H1 (cell line): ENCODE measurements around the gene CWC27. TPM values are rescaled to one million over a fixed set of nuclear protein-coding genes. Genes with fewer than 3 reads are reported as not detected.
"Not testable (repeated sequence)": the region's sequence is repeated elsewhere in the genome, so short reads cannot be mapped to it uniquely, and the experiment has no call there.

Experiments
- CTCF ChIA-PET: fragments of 300-600 bp; sonication (Branson Sonifier 250); formaldehyde crosslinking; loops from one replicate; lab custom pipeline; 2021; ENCODE audit not compliant: partially characterized antibody; lab: Charles Lee
- POLR2A ChIA-PET: fragments of 300-600 bp; sonication (Branson Sonifier 250); formaldehyde crosslinking; loops from one replicate; lab custom pipeline; 2021; ENCODE audit warnings: inconsistent platforms; ENCODE audit not compliant: partially characterized antibody; lab: Charles Lee
- DNase-seq, 2 experiments: peaks; one replicate each; pipeline versions ENCODE4 v3.0.0 to v3.0.0-alpha.2; 2010 to 2022; ENCODE audit warnings: low spot score in 2 of 2, low read depth in 1 of 2, mixed read lengths in 1 of 2
- FAIRE-seq: peaks from 2 replicates; lab custom pipeline; 2011; peaks lifted over from hg19 to GRCh38; lab: Jason Lieb, UNC
- H2AFZ ChIP-seq: 2 replicates; pipeline ENCODE4 v1.8.1; 2012; ENCODE audit warnings: low read length, inconsistent platforms
- H2AK5ac ChIP-seq: 2 replicates; pipeline ENCODE4 v1.6.1; 2013; ENCODE audit warnings: low read depth, low read length
- H2BK120ac ChIP-seq: replicated peaks from 2 replicates; pipeline ENCODE3; 2013; ENCODE audit warnings: low read depth, low read length, inconsistent platforms
- H2BK12ac ChIP-seq: 2 replicates; pipeline ENCODE4 v1.6.1; 2013; ENCODE audit warnings: low read depth, low read length
- H2BK15ac ChIP-seq: 2 replicates; pipeline ENCODE4 v1.6.1; 2013; ENCODE audit warnings: low read length
- H2BK20ac ChIP-seq: 2 replicates; pipeline ENCODE4 v1.6.1; 2013; ENCODE audit warnings: low read length
- H2BK5ac ChIP-seq: 2 replicates; pipeline ENCODE4 v1.6.1; 2013; ENCODE audit warnings: low read depth, low read length
- H3K14ac ChIP-seq: 2 replicates; pipeline ENCODE4 v1.6.1; 2013; ENCODE audit warnings: inconsistent platforms; ENCODE audit not compliant: insufficient read length
- H3K18ac ChIP-seq: 2 replicates; pipeline ENCODE4 v1.6.1; 2013; ENCODE audit warnings: low read length; ENCODE audit errors: extremely low read depth
- H3K23ac ChIP-seq: 2 replicates; pipeline ENCODE4 v1.6.1; 2013; ENCODE audit warnings: inconsistent platforms; ENCODE audit not compliant: insufficient read length
- H3K23me2 ChIP-seq: 2 replicates; pipeline ENCODE4 v1.6.1; 2013; ENCODE audit warnings: low read depth, low read length
- H3K27ac ChIP-seq: 2 replicates; pipeline ENCODE4 v1.6.1; 2011; ENCODE audit warnings: low read depth, low read length, inconsistent platforms
- H3K27me3 ChIP-seq, 4 experiments: replicated peaks in 1 of 4; 1 replicate in 1 of 4; 2 replicates in 3 of 4; pipeline versions ENCODE4 v1.6.1 to v1.8.1; 2011 to 2013; ENCODE audit warnings: low read length in 3 of 4, mild to moderate bottlenecking in 3 of 4, inconsistent platforms in 2 of 4, mixed read lengths in 2 of 4, moderate library complexity in 1 of 4; ENCODE audit not compliant: control insufficient read depth in 3 of 4, insufficient read depth in 3 of 4; ENCODE audit errors: extremely low read depth in 1 of 4
- H3K36me3 ChIP-seq, 4 experiments: 2 replicates each; pipeline versions ENCODE4 v1.6.1 to v1.8.1; 2011 to 2013; ENCODE audit warnings: mild to moderate bottlenecking in 4 of 4, low read length in 3 of 4, moderate library complexity in 2 of 4, control low read depth in 1 of 4, inconsistent platforms in 1 of 4; ENCODE audit not compliant: insufficient read depth in 4 of 4, control insufficient read depth in 2 of 4
- H3K4ac ChIP-seq: replicated peaks from 2 replicates; pipeline ENCODE3; 2013; ENCODE audit warnings: low read length, low read depth, mixed read lengths, inconsistent platforms; ENCODE audit not compliant: insufficient read length
- H3K4me1 ChIP-seq, 4 experiments: replicated peaks in 1 of 4; 1 replicate in 1 of 4; 2 replicates in 3 of 4; pipeline versions ENCODE4 v1.6.1 to v1.8.1; 2011 to 2013; ENCODE audit warnings: low read length in 3 of 4, inconsistent platforms in 2 of 4, mixed read lengths in 1 of 4; ENCODE audit not compliant: insufficient read depth in 4 of 4, control insufficient read depth in 3 of 4
- H3K4me2 ChIP-seq, 2 experiments: 2 replicates each; pipeline versions ENCODE4 v1.6.1 to v1.8.1; 2011 to 2013; ENCODE audit warnings: low read depth in 2 of 2, low read length in 2 of 2, control low read depth in 1 of 2, inconsistent platforms in 1 of 2, mild to moderate bottlenecking in 1 of 2; ENCODE audit not compliant: insufficient read depth in 1 of 2
- H3K4me3 ChIP-seq, 4 experiments: fragments of 200-600, 300-600 bp in 1 of 4; sonication (generic), shearing (Covaris generic), sonication (Bioruptor Twin) in 1 of 4; 2 replicates each; pipeline versions ENCODE4 v1.5.1 to v1.8.1; 2011 to 2016; ENCODE audit warnings: low read length in 4 of 4, low read depth in 3 of 4, control low read depth in 2 of 4, inconsistent platforms in 2 of 4, mild to moderate bottlenecking in 2 of 4, mixed read lengths in 1 of 4, moderate library complexity in 1 of 4; ENCODE audit not compliant: insufficient read depth in 2 of 4; ENCODE audit errors: extremely low read depth in 1 of 4
- H3K56ac ChIP-seq: replicated peaks from 2 replicates; pipeline ENCODE3; 2013; ENCODE audit warnings: low read depth, mild to moderate bottlenecking, mixed read lengths, low read length, inconsistent platforms; ENCODE audit not compliant: insufficient read length
- H3K79me1 ChIP-seq: 2 replicates; pipeline ENCODE4 v1.6.1; 2013; ENCODE audit warnings: low read depth, low read length, control low read depth
- H3K79me2 ChIP-seq, 2 experiments: 2 replicates each; pipeline versions ENCODE4 v1.6.1 to v1.8.1; 2012 to 2013; ENCODE audit warnings: low read length in 2 of 2, mild to moderate bottlenecking in 2 of 2, inconsistent platforms in 1 of 2; ENCODE audit not compliant: insufficient read depth in 2 of 2, control insufficient read depth in 1 of 2
- H3K9ac ChIP-seq, 4 experiments: replicated peaks in 1 of 4; 1 replicate in 1 of 4; 2 replicates in 3 of 4; pipeline versions ENCODE4 v1.6.1 to v1.8.1; 2011 to 2013; ENCODE audit warnings: low read depth in 3 of 4, low read length in 3 of 4, control low read depth in 2 of 4, mild to moderate bottlenecking in 2 of 4, moderate library complexity in 2 of 4, inconsistent platforms in 1 of 4; ENCODE audit errors: extremely low read depth in 1 of 4
- H3K9me3 ChIP-seq, 2 experiments: 2 replicates each; pipeline versions ENCODE4 v1.6.1 to v1.8.1; 2012 to 2013; ENCODE audit warnings: mild to moderate bottlenecking in 2 of 2, moderate library complexity in 2 of 2, control low read depth in 1 of 2, inconsistent platforms in 1 of 2, low read depth in 1 of 2, low read length in 1 of 2, mixed read lengths in 1 of 2; ENCODE audit not compliant: insufficient read depth in 2 of 2
- H4K20me1 ChIP-seq, 2 experiments: replicated peaks in 1 of 2; 2 replicates each; pipeline versions ENCODE3 to v1.8.1; 2011 to 2013; ENCODE audit warnings: inconsistent platforms in 2 of 2, low read length in 2 of 2, mild to moderate bottlenecking in 1 of 2; ENCODE audit not compliant: insufficient read depth in 2 of 2, control insufficient read depth in 1 of 2
- H4K5ac ChIP-seq: 2 replicates; pipeline ENCODE4 v1.6.1; 2013; ENCODE audit warnings: low read length, low read depth, mixed read lengths, inconsistent platforms; ENCODE audit not compliant: insufficient read length
- H4K8ac ChIP-seq: 2 replicates; pipeline ENCODE4 v1.8.0; 2013; ENCODE audit warnings: mild to moderate bottlenecking, moderate library complexity, low read length, inconsistent platforms; ENCODE audit not compliant: insufficient read depth; ENCODE audit errors: extremely low read depth
- H4K91ac ChIP-seq: replicated peaks from 2 replicates; pipeline ENCODE3; 2013; ENCODE audit warnings: low read length, mixed read lengths, inconsistent platforms; ENCODE audit not compliant: insufficient read length
- polyA plus RNA-seq, 7 experiments: library from polyadenylated mRNA; depleted of rRNA in 3 of 7; stranded (reverse) in 5 of 7; unstranded in 2 of 7; fragments of >200 nt in 5 of 7; fragments of 200-250 nt in 2 of 7; gene quantifications; 1 replicate in 5 of 7; 2 replicates in 1 of 7; 4 replicates in 1 of 7; pipeline versions ENCODE4 v1.2.1 to v1.2.3, GENCODE V29; 2011 to 2013; ENCODE audit warnings: missing spikeins in 2 of 7, mixed read lengths in 2 of 7
- total RNA-seq: library from RNA; stranded (reverse); fragmentation: NEBNext Ultra II Directional; extraction: Animal tissue kit (Norgen Biotek cat#: 25700); gene quantifications from 2 replicates; pipeline ENCODE4 v1.2.1, GENCODE V29; 2021

CWC27 gene
- total and polyA plus RNA-seq, 2 of the 8 experiments (the other 6 are each of a cell fraction or from before 2014, with no cell fraction given) = 24.9 to 43.4 TPM

- H3K27me3 ChIP-seq, H3K23me2 ChIP-seq, H2BK15ac ChIP-seq, H4K5ac ChIP-seq, FAIRE-seq, H4K91ac ChIP-seq, H3K4me1 ChIP-seq, H3K79me1 ChIP-seq, H2BK5ac ChIP-seq, CTCF ChIA-PET, H3K4me3 ChIP-seq, H2BK12ac ChIP-seq, H4K20me1 ChIP-seq, H3K14ac ChIP-seq, H2BK120ac ChIP-seq, H4K8ac ChIP-seq, H3K18ac ChIP-seq, H2AK5ac ChIP-seq, POLR2A ChIA-PET, H2BK20ac ChIP-seq, H3K23ac ChIP-seq, H3K56ac ChIP-seq, H3K4ac ChIP-seq, H3K9ac ChIP-seq, H3K79me2 ChIP-seq, H3K36me3 ChIP-seq, H3K4me2 ChIP-seq, DNase-seq, H2AFZ ChIP-seq, H3K27ac ChIP-seq: not testable (repeated sequence)
- peaks cover 11 to 13% of the 10 kb centered on the region in 2 experiments for H3K9me3 ChIP-seq
Observed at GRCh38 chr5:64907399-64907798, 138.7 kb downstream of the CWC27 start.
